A673 (cell line): Measurements from ENCODE around the gene ZFPM1. TPM values are rescaled to one million over a fixed set of nuclear protein-coding genes. Genes with fewer than 3 reads are reported as not detected.

Experiments used
- BruUV-seq: library from RNA; stranded (reverse); fragments of 400-500 nt; replicated peaks from 2 replicates; lab custom pipeline; 2021; lab: Mats Ljungman, UMichigan
- CTCF ChIA-PET: fragments of 300-600 bp; sonication (Branson Sonifier 250); formaldehyde crosslinking; loops from one replicate; lab custom pipeline; 2022; ENCODE audit warnings: antibody characterized with exemption; lab: Charles Lee
- POLR2A ChIA-PET: fragments of 300-600 bp; sonication (Branson Sonifier 250); formaldehyde crosslinking; loops from one replicate; lab custom pipeline; 2022; ENCODE audit warnings: antibody characterized with exemption; ENCODE audit not compliant: low non-redundant PET; lab: Charles Lee
- DNase-seq: peaks from one replicate; pipeline ENCODE4 v3.0.0-alpha.2; 2015; ENCODE audit warnings: low spot score
- H3K27ac ChIP-seq: fragments of 200-600 bp; sonication (generic); 2 replicates; pipeline ENCODE4 v1.5.1; 2016; ENCODE audit warnings: mixed run types, low read depth, mild to moderate bottlenecking, mixed read lengths, antibody characterized with exemption, low read length; ENCODE audit not compliant: poor library complexity, severe bottlenecking
- H3K27me3 ChIP-seq: fragments of 200-600 bp; sonication (generic); replicated peaks from 2 replicates; pipeline ENCODE4 v1.6.1; 2017; ENCODE audit warnings: mixed run types, low read depth, mild to moderate bottlenecking, mixed read lengths, antibody characterized with exemption, low read length; ENCODE audit not compliant: insufficient read depth, poor library complexity
- H3K36me3 ChIP-seq: fragments of 200-600 bp; sonication (generic); 2 replicates; pipeline ENCODE4 v1.6.1; 2016; ENCODE audit warnings: mixed run types, mild to moderate bottlenecking, mixed read lengths, antibody characterized with exemption, low read length; ENCODE audit not compliant: insufficient read depth, poor library complexity, severe bottlenecking
- H3K4me1 ChIP-seq: fragments of 200-600 bp; sonication (generic); 2 replicates; pipeline ENCODE4 v1.6.1; 2017; ENCODE audit warnings: mixed run types, mild to moderate bottlenecking, mixed read lengths, antibody characterized with exemption, low read length; ENCODE audit not compliant: insufficient read depth, poor library complexity, severe bottlenecking
- H3K4me3 ChIP-seq: fragments of 200-600 bp; sonication (generic); 2 replicates; pipeline ENCODE4 v1.5.1; 2016; ENCODE audit warnings: low read depth, mixed run types, mild to moderate bottlenecking, mixed read lengths, low read length; ENCODE audit not compliant: poor library complexity, severe bottlenecking
- H3K9me3 ChIP-seq: fragments of 200-600 bp; sonication (generic); 2 replicates; pipeline ENCODE4 v1.6.1; 2016; ENCODE audit warnings: mixed run types, low read depth, mild to moderate bottlenecking, mixed read lengths, antibody characterized with exemption, low read length; ENCODE audit not compliant: poor library complexity, severe bottlenecking
- EZH2 ChIP-seq: fragments of 200-600 bp; sonication (generic); IDR thresholded peaks from 2 replicates; pipeline ENCODE4 v1.6.1; 2017; ENCODE audit warnings: borderline replicate concordance, low read depth, mild to moderate bottlenecking, mixed read lengths, antibody characterized with exemption, low read length; ENCODE audit not compliant: poor library complexity, severe bottlenecking
- intact Hi-C: fragments of 100-400 bp; cut with micrococcal nuclease; formaldehyde crosslinking; loops from one replicate; pipeline ENCODE4 v1.10.0; 2022; ENCODE audit not compliant: unreplicated experiment
- total RNA-seq: library from RNA; stranded (reverse); gene quantifications from 2 replicates; pipeline ENCODE4 v1.2.3, GENCODE V29; 2021
- TF ChIP-seq, protein P1 (sequence below): fragments of 300-800, 200-600 bp; sonication (generic); conservative IDR thresholded peaks from 2 replicates; pipeline ENCODE4 v1.5.1; 2017; ENCODE audit warnings: low read depth, mild to moderate bottlenecking, antibody characterized with exemption, low read length, moderate library complexity, mixed read lengths

The ZFPM1 gene
- total RNA-seq, 1 experiment from 2014 or later = 5.6 TPM

GRCh38 chr16:88541831-88542616 is 88.9 kb downstream of the ZFPM1 start:
- Histone ChIP-seq H3K36me3 (no peaks in the 10 kb centered on the region), H3K27me3 (peaks cover 30% of the 10 kb centered on the region), H3K4me1 (no peaks in the 10 kb centered on the region), H3K4me3 (no peak overlapping the region), H3K9me3 (peaks cover 10% of the 10 kb centered on the region), H3K27ac (no peak overlapping the region)
- ChIA-PET POLR2A (no interaction called here), CTCF (no interaction called here)
- no TSS peak for BruUV-seq
- no peak for DNase-seq
- intact Hi-C loops = no loop called here
- no peak for TF ChIP-seq EZH2
- TF ChIP-seq, protein P1, sequence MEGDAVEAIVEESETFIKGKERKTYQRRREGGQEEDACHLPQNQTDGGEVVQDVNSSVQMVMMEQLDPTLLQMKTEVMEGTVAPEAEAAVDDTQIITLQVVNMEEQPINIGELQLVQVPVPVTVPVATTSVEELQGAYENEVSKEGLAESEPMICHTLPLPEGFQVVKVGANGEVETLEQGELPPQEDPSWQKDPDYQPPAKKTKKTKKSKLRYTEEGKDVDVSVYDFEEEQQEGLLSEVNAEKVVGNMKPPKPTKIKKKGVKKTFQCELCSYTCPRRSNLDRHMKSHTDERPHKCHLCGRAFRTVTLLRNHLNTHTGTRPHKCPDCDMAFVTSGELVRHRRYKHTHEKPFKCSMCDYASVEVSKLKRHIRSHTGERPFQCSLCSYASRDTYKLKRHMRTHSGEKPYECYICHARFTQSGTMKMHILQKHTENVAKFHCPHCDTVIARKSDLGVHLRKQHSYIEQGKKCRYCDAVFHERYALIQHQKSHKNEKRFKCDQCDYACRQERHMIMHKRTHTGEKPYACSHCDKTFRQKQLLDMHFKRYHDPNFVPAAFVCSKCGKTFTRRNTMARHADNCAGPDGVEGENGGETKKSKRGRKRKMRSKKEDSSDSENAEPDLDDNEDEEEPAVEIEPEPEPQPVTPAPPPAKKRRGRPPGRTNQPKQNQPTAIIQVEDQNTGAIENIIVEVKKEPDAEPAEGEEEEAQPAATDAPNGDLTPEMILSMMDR = no peak

DNA sequence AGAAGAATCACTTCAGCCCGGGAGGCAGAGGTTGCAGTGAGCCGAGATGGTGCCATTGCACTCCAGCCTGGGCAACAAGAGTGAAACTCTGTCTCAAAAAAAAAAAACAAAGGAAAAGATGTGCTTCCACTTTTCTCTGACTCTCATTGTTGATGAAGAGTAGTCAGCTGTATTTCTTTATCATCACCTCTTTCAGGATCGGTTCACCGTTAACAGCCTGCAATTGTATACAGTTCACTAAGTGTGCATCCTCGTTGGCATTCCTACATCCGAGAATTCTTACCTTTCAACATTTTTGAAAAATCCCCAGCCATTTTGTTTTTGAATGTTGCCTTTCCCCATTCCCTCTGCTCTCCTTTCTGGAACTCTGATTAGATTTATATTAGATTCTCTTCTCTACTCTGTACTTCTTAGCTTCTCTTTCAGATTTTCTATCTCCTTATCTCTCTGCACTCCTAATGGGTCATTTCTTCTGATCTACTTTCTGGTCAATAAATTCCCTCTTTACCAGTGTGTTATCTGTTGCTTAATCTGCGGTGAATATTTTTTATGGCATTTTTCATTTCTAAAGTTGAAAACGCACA is 90.2 kb downstream of the ZFPM1 start:
- no peak overlapping the region for H3K4me3 ChIP-seq
- TF ChIP-seq EZH2 = no peak
- ChIA-PET CTCF (no interaction called here), POLR2A (no interaction called here)
- no TSS peak for BruUV-seq
- H3K36me3 ChIP-seq = no peaks in the 10 kb centered on the region
- no peak for DNase-seq
- no peak overlapping the region for H3K27ac ChIP-seq
- peaks cover 36% of the 10 kb centered on the region for H3K27me3 ChIP-seq
- no peaks in the 10 kb centered on the region for H3K4me1 ChIP-seq
- H3K9me3 ChIP-seq = peaks cover 10% of the 10 kb centered on the region
- intact Hi-C loops = no loop called here

DNA sequence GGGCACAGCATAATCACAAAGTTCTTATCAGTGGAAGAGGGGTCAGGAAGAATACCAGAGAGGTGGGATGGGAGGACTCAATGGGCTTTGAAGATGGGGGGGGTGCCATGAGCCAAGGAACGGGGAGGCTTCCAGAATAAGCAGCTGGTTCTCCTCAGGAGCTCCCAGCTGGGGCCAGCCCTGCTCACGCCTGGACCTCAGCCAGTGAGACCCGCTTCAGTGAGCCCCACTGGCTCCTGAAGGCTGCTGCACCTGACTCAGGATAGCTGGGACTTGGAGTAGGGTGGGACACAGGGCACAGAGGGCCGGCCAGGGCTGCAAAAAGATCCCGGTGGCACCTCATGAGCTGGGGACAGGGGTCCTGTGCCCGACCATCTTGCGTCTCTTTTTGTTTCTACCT is 92.7 kb downstream of the ZFPM1 start:
- H3K27ac ChIP-seq = no peak overlapping the region
- intact Hi-C loops = no loop called here
- H3K27me3 ChIP-seq = peaks cover 20% of the 10 kb centered on the region
- no peak for DNase-seq
- CTCF ChIA-PET = no interaction called here
- H3K9me3 ChIP-seq = peaks cover 10% of the 10 kb centered on the region
- H3K4me3 ChIP-seq = no peak overlapping the region
- no peaks in the 10 kb centered on the region for H3K36me3 ChIP-seq
- TF ChIP-seq EZH2 = no peak
- TF ChIP-seq, protein P1 = no peak
- POLR2A ChIA-PET = no interaction called here
- BruUV-seq = no TSS peak
- no peaks in the 10 kb centered on the region for H3K4me1 ChIP-seq
